Upper lobe of right lung (tissue), 1 donor: ENCODE results near the gene TMEM109. TPM values are rescaled to one million over a fixed set of nuclear protein-coding genes. Genes with fewer than 3 reads are reported as not detected.
A peak's percentile ranks its signal among the peaks of the same experiment; 100 is the strongest.

ENCODE experiments used
- ATAC-seq: fragments of 200-7000 bp; cut with Tn5 transposase; one replicate; pipeline ENCODE4 v1.9.1; 2020; ENCODE audit warnings: mild to moderate bottlenecking, moderate library complexity
- DNase-seq: peaks from one replicate; pipeline ENCODE4 v3.0.0-alpha.2; 2020
- H3K27ac ChIP-seq: fragments of 200-600 bp; one replicate; pipeline ENCODE4 v1.8.0; 2022
- H3K27me3 ChIP-seq: fragments of 200-600 bp; one replicate; pipeline ENCODE4 v1.8.0; 2022; ENCODE audit warnings: mild to moderate bottlenecking
- H3K36me3 ChIP-seq: fragments of 200-600 bp; one replicate; pipeline ENCODE4 v1.8.0; 2022
- H3K4me1 ChIP-seq: fragments of 200-600 bp; one replicate; pipeline ENCODE4 v1.8.0; 2022
- H3K4me3 ChIP-seq: fragments of 200-600 bp; one replicate; pipeline ENCODE4 v1.8.0; 2022; ENCODE audit warnings: mild to moderate bottlenecking
- H3K9me3 ChIP-seq: fragments of 200-600 bp; one replicate; pipeline ENCODE4 v1.8.0; 2022
- CTCF ChIP-seq: fragments of 200-600 bp; IDR thresholded peaks from one replicate; pipeline ENCODE4 v1.8.0; 2022; ENCODE audit warnings: antibody characterized with exemption
- intact Hi-C: fragments of 100-400 bp; cut with DNase I; formaldehyde crosslinking; loops from one replicate; pipeline ENCODE4 v1.11.0; 2022
- total RNA-seq: library from RNA; stranded (reverse); fragmentation: NEBNext Ultra II Directional; extraction: Animal tissue kit (Norgen Biotek cat#: 25700); gene quantifications from one replicate; pipeline ENCODE4 v1.2.1, GENCODE V29; 2021
- donor health status: DM: no; HTN: yes; CAD: no; lungs with severe emphysema.

TMEM109 gene
- total RNA-seq, 1 donor from 2014 or later = 156 TPM

- ATAC-seq = peak; percentile 51
- H3K4me3 ChIP-seq = no peak overlapping the region
- no peaks in the 10 kb centered on the region for H3K9me3 ChIP-seq
- peak; percentile 48 for DNase-seq
- TF ChIP-seq CTCF = no peak
- peaks cover 20% of the 10 kb centered on the region for H3K4me1 ChIP-seq
- no peak overlapping the region for H3K27ac ChIP-seq
- H3K36me3 ChIP-seq = no peaks in the 10 kb centered on the region
- intact Hi-C loops = no loop called here
- H3K27me3 ChIP-seq = no peaks in the 10 kb centered on the region
Observed at GRCh38 chr11:60872124-60872960, 41.6 kb upstream of the TMEM109 start.

- no peaks in the 10 kb centered on the region for H3K36me3 ChIP-seq
- no peaks in the 10 kb centered on the region for H3K27me3 ChIP-seq
- no peak overlapping the region for H3K4me3 ChIP-seq
- peaks cover 20% of the 10 kb centered on the region for H3K4me1 ChIP-seq
- no peak overlapping the region for H3K27ac ChIP-seq
- no peak for TF ChIP-seq CTCF
- intact Hi-C loops = no loop called here
- no peaks in the 10 kb centered on the region for H3K9me3 ChIP-seq
- peak; percentile 49 for DNase-seq
- peak; percentile 6 for ATAC-seq
Observed at GRCh38 chr11:60872961-60873524, 40.9 kb upstream of the TMEM109 start.

- Histone ChIP-seq H3K27ac (no peak overlapping the region), H3K9me3 (no peaks in the 10 kb centered on the region), H3K4me1 (peaks cover 20% of the 10 kb centered on the region), H3K4me3 (no peak overlapping the region), H3K27me3 (no peaks in the 10 kb centered on the region), H3K36me3 (no peaks in the 10 kb centered on the region)
- intact Hi-C loops = no loop called here
- ATAC-seq (no peak), DNase-seq (peak; percentile 44)
- no peak for TF ChIP-seq CTCF
Observed at GRCh38 chr11:60873533-60873932, 40.4 kb upstream of the TMEM109 start.

- ATAC-seq = no peak
- peak; percentile 55 for DNase-seq
- H3K4me1 ChIP-seq = peaks cover 20% of the 10 kb centered on the region
- no peak overlapping the region for H3K4me3 ChIP-seq
- no peaks in the 10 kb centered on the region for H3K36me3 ChIP-seq
- H3K9me3 ChIP-seq = no peaks in the 10 kb centered on the region
- intact Hi-C loops = no loop called here
- TF ChIP-seq CTCF = no peak
- H3K27me3 ChIP-seq = no peaks in the 10 kb centered on the region
- H3K27ac ChIP-seq = no peak overlapping the region
Observed at GRCh38 chr11:60874421-60875365, 39.3 kb upstream of the TMEM109 start.

- no peak overlapping the region for H3K4me3 ChIP-seq
- intact Hi-C loops = no loop called here
- H3K4me1 ChIP-seq = peaks cover 20% of the 10 kb centered on the region
- TF ChIP-seq CTCF = no peak
- no peak overlapping the region for H3K27ac ChIP-seq
- H3K36me3 ChIP-seq = no peaks in the 10 kb centered on the region
- ATAC-seq (no peak), DNase-seq (peak; percentile 43)
- H3K27me3 ChIP-seq = no peaks in the 10 kb centered on the region
- H3K9me3 ChIP-seq = no peaks in the 10 kb centered on the region
Observed at GRCh38 chr11:60875366-60876167, 38.4 kb upstream of the TMEM109 start.
